ENCODE data around the gene SPR. TPM values are rescaled to one million over a fixed set of nuclear protein-coding genes. Genes with fewer than 3 reads are reported as not detected.

The SPR gene
- total and polyA plus RNA-seq, 2 of the 13 experiments (the other 11 are each of a cell fraction or from before 2014, with no cell fraction given), result 34.0 to 96.0 TPM

- no peak; the same call in 1 of the 2 replicates for TF ChIP-seq KIAA2018 (CRISPR knock-in tag; IDR thresholded peaks at IDR 0.05; ENCODE audit: borderline replicate concordance)
- TF ChIP-seq ZNF280D (CRISPR knock-in tag; IDR thresholded peaks at IDR 0.05), result no peak
- no peak; the same call in 1 of the 2 replicates for TF ChIP-seq NCOA2 (CRISPR knock-in tag; IDR thresholded peaks at IDR 0.05)
- 0 out of 2 replicates have a peak, but pooled peaks have one; percentile 59 for TF ChIP-seq E2F2 (CRISPR knock-in tag; IDR thresholded peaks at IDR 0.05; ENCODE audit: borderline replicate concordance)
- no peak for TF ChIP-seq STAT5B (CRISPR knock-in tag; IDR thresholded peaks at IDR 0.05)
- TF ChIP-seq ZNF20 (CRISPR knock-in tag; IDR thresholded peaks at IDR 0.05), result no peak; the same call in 1 of the 2 replicates
- peak; percentile 60; the same call in 1 of the 2 replicates for TF ChIP-seq TEAD2 (CRISPR knock-in tag; IDR thresholded peaks at IDR 0.05)
- no peak for TF ChIP-seq ZNF747 (CRISPR knock-in tag; IDR thresholded peaks at IDR 0.05; ENCODE audit: borderline replicate concordance)
- no peak for TF ChIP-seq JUNB (CRISPR knock-in tag; IDR thresholded peaks at IDR 0.05; ENCODE audit: borderline replicate concordance)
- no peak for TF ChIP-seq ZNF724P (CRISPR knock-in tag; IDR thresholded peaks at IDR 0.05; ENCODE audit: borderline replicate concordance)
- TF ChIP-seq DNMT3B (CRISPR knock-in tag; conservative IDR thresholded peaks at IDR 0.05), result no peak
- no peak for TF ChIP-seq BHLHE40 (IDR thresholded peaks at IDR 0.05; ENCODE audit: low read length)
- no peak for TF ChIP-seq ZBTB44 (CRISPR knock-in tag; IDR thresholded peaks at IDR 0.05)
- TF ChIP-seq GFI1 (CRISPR knock-in tag; IDR thresholded peaks at IDR 0.05; ENCODE audit: borderline replicate concordance), result peak; percentile 67
These were observed at the start of gene SPR (continued) for GRCh38 chr2:72887032-72887739.
